HFFc6 (cell line): Measurements from ENCODE around the gene SVOPL. TPM values are rescaled to one million over a fixed set of nuclear protein-coding genes. Genes with fewer than 3 reads are reported as not detected.

Source experiments
- DNase-seq: peaks from one replicate; pipeline ENCODE4 v3.0.0-alpha.2; 2018
- H3K27ac Mint-ChIP-seq: 2 replicates; pipeline ENCODE4 v1.8.0; 2020; ENCODE audit warnings: mild to moderate bottlenecking, mixed read lengths
- H3K27me3 Mint-ChIP-seq: 2 replicates; pipeline ENCODE4 v1.8.0; 2021; ENCODE audit warnings: mild to moderate bottlenecking, moderate library complexity, mixed read lengths; ENCODE audit not compliant: insufficient read depth
- H3K36me3 Mint-ChIP-seq: 2 replicates; pipeline ENCODE4 v1.8.0; 2021; ENCODE audit warnings: low read depth, mixed read lengths
- H3K4me1 Mint-ChIP-seq: 2 replicates; pipeline ENCODE4 v1.8.0; 2020; ENCODE audit warnings: low read depth, mixed read lengths
- H3K4me3 Mint-ChIP-seq: 2 replicates; pipeline ENCODE4 v1.8.0; 2020; ENCODE audit warnings: mild to moderate bottlenecking, moderate library complexity, mixed read lengths
- H3K9me3 Mint-ChIP-seq: 2 replicates; pipeline ENCODE4 v1.8.0; 2020; ENCODE audit warnings: mild to moderate bottlenecking, mixed read lengths
- CTCF ChIP-seq: fragments of 200-600 bp; sonication (generic); IDR thresholded peaks from 2 replicates; pipeline ENCODE4 v1.5.0; 2021; ENCODE audit warnings: antibody characterized with exemption, mild to moderate bottlenecking
- total RNA-seq, 6 experiments: library from RNA; stranded (reverse); fragmentation: NEBNext Ultra II Directional; extraction: Animal tissue kit (Norgen Biotek cat#: 25700); gene quantifications; 2 replicates in 1 of 6; 3 replicates in 5 of 6; pipeline ENCODE4 v1.2.3, GENCODE V29; 2021

The SVOPL gene
- total RNA-seq, 6 experiments from 2014 or later, result not detected

GRCh38 chr7:138550337-138550736 is 150.8 kb downstream of the SVOPL start:
- TF ChIP-seq CTCF, result no peak
- H3K36me3 Mint-ChIP-seq, result peaks cover 27% of the 10 kb centered on the region
- no peak for DNase-seq
- no peaks in the 10 kb centered on the region for H3K27me3 Mint-ChIP-seq
- H3K4me1 Mint-ChIP-seq, result no peaks in the 10 kb centered on the region
- no peak overlapping the region for H3K27ac Mint-ChIP-seq
- no peak overlapping the region for H3K4me3 Mint-ChIP-seq
- H3K9me3 Mint-ChIP-seq, result no peaks in the 10 kb centered on the region

GRCh38 chr7:138549082-138549481 is 152.1 kb downstream of the SVOPL start:
- H3K4me1 Mint-ChIP-seq, result no peaks in the 10 kb centered on the region
- H3K9me3 Mint-ChIP-seq, result no peaks in the 10 kb centered on the region
- TF ChIP-seq CTCF, result no peak
- H3K27ac Mint-ChIP-seq, result no peak overlapping the region
- H3K4me3 Mint-ChIP-seq, result no peak overlapping the region
- H3K36me3 Mint-ChIP-seq, result peaks cover 29% of the 10 kb centered on the region
- no peaks in the 10 kb centered on the region for H3K27me3 Mint-ChIP-seq
- no peak for DNase-seq

- Mint-ChIP-seq H3K27me3 (no peaks in the 10 kb centered on the region; the same call in 1 of the 2 replicates), H3K27ac (no peak overlapping the region), H3K9me3 (no peaks in the 10 kb centered on the region), H3K4me3 (no peak overlapping the region), H3K36me3 (peaks cover 28% of the 10 kb centered on the region), H3K4me1 (no peaks in the 10 kb centered on the region)
- no peak for TF ChIP-seq CTCF
- DNase-seq, result no peak
Observed at GRCh38 chr7:138546829-138547228, 154.3 kb downstream of the SVOPL start.

GRCh38 chr7:138546064-138546619 is 155.0 kb downstream of the SVOPL start:
- H3K27me3 Mint-ChIP-seq, result no peaks in the 10 kb centered on the region; the same call in 1 of the 2 replicates
- no peak overlapping the region for H3K27ac Mint-ChIP-seq
- no peaks in the 10 kb centered on the region for H3K4me1 Mint-ChIP-seq
- H3K9me3 Mint-ChIP-seq, result no peaks in the 10 kb centered on the region
- peaks cover 26% of the 10 kb centered on the region for H3K36me3 Mint-ChIP-seq
- no peak for TF ChIP-seq CTCF
- no peak overlapping the region for H3K4me3 Mint-ChIP-seq
- no peak for DNase-seq

GRCh38 chr7:138545123-138545522 is 156.0 kb downstream of the SVOPL start:
- Mint-ChIP-seq H3K9me3 (no peaks in the 10 kb centered on the region), H3K27me3 (no peaks in the 10 kb centered on the region; the same call in 1 of the 2 replicates), H3K4me1 (no peaks in the 10 kb centered on the region), H3K4me3 (no peak overlapping the region), H3K27ac (no peak overlapping the region), H3K36me3 (peaks cover 29% of the 10 kb centered on the region)
- TF ChIP-seq CTCF, result no peak
- no peak for DNase-seq

Other genes with a start within 250 kb of the SVOPL start
- 10 to 100 TPM in 3 of 6 experiments, 1 to 10 TPM in 3; 7.9 to 11.2 (median 9.9) TPM for gene TRIM24, start 241.1 kb downstream of the SVOPL start, total RNA-seq
- gene TMEM213, start 96.6 kb upstream of the SVOPL start, total RNA-seq, result not detected
- 1 to 10 TPM in 1 of 6 experiments, under 1 TPM in 5; 0.35 to 1.1 (median 0.60) TPM for gene ATP6V0A4, start 96.8 kb upstream of the SVOPL start, total RNA-seq